MG63 (cell line): ENCODE data around the gene MAD1L1. TPM values are rescaled to one million over a fixed set of nuclear protein-coding genes. Genes with fewer than 3 reads are reported as not detected.

ENCODE experiments used
- DNase-seq: peaks from one replicate; pipeline ENCODE4 v3.0.0-alpha.2; 2020
- H3K27me3 ChIP-seq: fragments of 250-450 bp; sonication (Bioruptor Pico); 2 replicates; pipeline ENCODE4 v1.5.1; 2020; ENCODE audit warnings: mild to moderate bottlenecking, moderate library complexity
- H3K36me3 ChIP-seq: fragments of 250-450 bp; sonication (Bioruptor Pico); 2 replicates; pipeline ENCODE4 v1.5.1; 2020; ENCODE audit warnings: mild to moderate bottlenecking, moderate library complexity
- H3K4me3 ChIP-seq: fragments of 250-450 bp; sonication (Bioruptor Pico); 2 replicates; pipeline ENCODE4 v1.5.1; 2020; ENCODE audit warnings: mild to moderate bottlenecking, moderate library complexity
- H3K9me3 ChIP-seq: fragments of 250-450 bp; sonication (Bioruptor Pico); 2 replicates; pipeline ENCODE4 v1.5.1; 2020; ENCODE audit warnings: mild to moderate bottlenecking, moderate library complexity
- total RNA-seq: library from RNA; depleted of rRNA; stranded (reverse); fragments of >200 nt; shearing (Covaris generic); gene quantifications from 2 replicates; pipeline ENCODE4 v1.2.3, GENCODE V29; 2014; ENCODE audit warnings: low replicate concordance

The MAD1L1 gene
- total RNA-seq, 1 experiment from 2014 or later: 65.1 TPM

- DNase-seq: no peak
- H3K27me3 ChIP-seq: no peaks in the 10 kb centered on the region
- H3K4me3 ChIP-seq: no peak overlapping the region
- no peaks in the 10 kb centered on the region for H3K9me3 ChIP-seq
- no peaks in the 10 kb centered on the region; the same call in 1 of the 2 replicates for H3K36me3 ChIP-seq
Measured at GRCh38 chr7:2263176-2263575, 30.4 kb upstream of the MAD1L1 start.

GRCh38 chr7:2261611-2262010 is 28.9 kb upstream of the MAD1L1 start:
- no peak overlapping the region for H3K4me3 ChIP-seq
- DNase-seq: no peak
- no peaks in the 10 kb centered on the region for H3K27me3 ChIP-seq
- no peaks in the 10 kb centered on the region for H3K9me3 ChIP-seq
- no peaks in the 10 kb centered on the region; the same call in 1 of the 2 replicates for H3K36me3 ChIP-seq

GRCh38 chr7:2260820-2261219 is 28.1 kb upstream of the MAD1L1 start:
- H3K36me3 ChIP-seq: no peaks in the 10 kb centered on the region; the same call in 1 of the 2 replicates
- no peaks in the 10 kb centered on the region for H3K27me3 ChIP-seq
- no peak overlapping the region for H3K4me3 ChIP-seq
- peak; percentile 40 for DNase-seq
- H3K9me3 ChIP-seq: no peaks in the 10 kb centered on the region

- Histone ChIP-seq H3K9me3 (no peaks in the 10 kb centered on the region), H3K4me3 (no peak overlapping the region), H3K27me3 (no peaks in the 10 kb centered on the region), H3K36me3 (no peaks in the 10 kb centered on the region; the same call in 1 of the 2 replicates)
- no peak for DNase-seq
Measured at GRCh38 chr7:2259480-2259879, 26.7 kb upstream of the MAD1L1 start.

GRCh38 chr7:2258661-2259365 is 26.1 kb upstream of the MAD1L1 start:
- Histone ChIP-seq H3K36me3 (no peaks in the 10 kb centered on the region; the same call in 1 of the 2 replicates), H3K4me3 (no peak overlapping the region)
- no peak for DNase-seq

GRCh38 chr7:2257651-2258050 is 24.9 kb upstream of the MAD1L1 start:
- Histone ChIP-seq H3K27me3 (no peaks in the 10 kb centered on the region), H3K9me3 (no peaks in the 10 kb centered on the region), H3K4me3 (no peak overlapping the region), H3K36me3 (no peaks in the 10 kb centered on the region)
- no peak for DNase-seq

More at GRCh38 chr7:2258661-2259365, 26.1 kb upstream of the MAD1L1 start:
- no peaks in the 10 kb centered on the region for H3K9me3 ChIP-seq
- H3K27me3 ChIP-seq: no peaks in the 10 kb centered on the region

- Histone ChIP-seq H3K4me3 (no peak overlapping the region), H3K36me3 (no peaks in the 10 kb centered on the region), H3K27me3 (no peaks in the 10 kb centered on the region), H3K9me3 (no peaks in the 10 kb centered on the region)
- DNase-seq: no peak
Measured at GRCh38 chr7:2257046-2257551, 24.4 kb upstream of the MAD1L1 start.

- no peak for DNase-seq
- H3K4me3 ChIP-seq: no peak overlapping the region
- H3K36me3 ChIP-seq: no peaks in the 10 kb centered on the region
- H3K27me3 ChIP-seq: no peaks in the 10 kb centered on the region
- no peaks in the 10 kb centered on the region for H3K9me3 ChIP-seq
Measured at GRCh38 chr7:2256306-2257045, 23.7 kb upstream of the MAD1L1 start.

- Histone ChIP-seq H3K9me3 (no peaks in the 10 kb centered on the region), H3K4me3 (no peak overlapping the region), H3K36me3 (no peaks in the 10 kb centered on the region), H3K27me3 (no peaks in the 10 kb centered on the region)
- DNase-seq: no peak
Measured at GRCh38 chr7:2255145-2256139, 22.7 kb upstream of the MAD1L1 start.

- Histone ChIP-seq H3K27me3 (no peaks in the 10 kb centered on the region), H3K36me3 (no peaks in the 10 kb centered on the region; the same call in 1 of the 2 replicates), H3K9me3 (no peaks in the 10 kb centered on the region), H3K4me3 (no peak overlapping the region)
- DNase-seq: no peak
Measured at GRCh38 chr7:2254429-2255144, 21.8 kb upstream of the MAD1L1 start.

GRCh38 chr7:2253525-2254244 is 20.9 kb upstream of the MAD1L1 start:
- Histone ChIP-seq H3K36me3 (no peaks in the 10 kb centered on the region; the same call in 1 of the 2 replicates), H3K4me3 (no peak overlapping the region), H3K9me3 (no peaks in the 10 kb centered on the region), H3K27me3 (no peaks in the 10 kb centered on the region)
- no peak for DNase-seq

GRCh38 chr7:2253021-2253420 is 20.3 kb upstream of the MAD1L1 start:
- Histone ChIP-seq H3K4me3 (no peak overlapping the region), H3K9me3 (no peaks in the 10 kb centered on the region), H3K27me3 (no peaks in the 10 kb centered on the region), H3K36me3 (no peaks in the 10 kb centered on the region; the same call in 1 of the 2 replicates)
- no peak for DNase-seq

GRCh38 chr7:2251841-2252771 is 19.4 kb upstream of the MAD1L1 start:
- Histone ChIP-seq H3K36me3 (no peaks in the 10 kb centered on the region; the same call in 1 of the 2 replicates), H3K9me3 (no peaks in the 10 kb centered on the region), H3K27me3 (no peaks in the 10 kb centered on the region), H3K4me3 (no peak overlapping the region)
- DNase-seq: no peak

GRCh38 chr7:2251381-2251780 is 18.6 kb upstream of the MAD1L1 start:
- no peak for DNase-seq
- Histone ChIP-seq H3K27me3 (no peaks in the 10 kb centered on the region), H3K4me3 (no peak overlapping the region)

More at GRCh38 chr7:2251381-2251780, 18.6 kb upstream of the MAD1L1 start:
- Histone ChIP-seq H3K36me3 (no peaks in the 10 kb centered on the region; the same call in 1 of the 2 replicates), H3K9me3 (no peaks in the 10 kb centered on the region)
